SK-N-SH treated with all-trans-retinoic acid at 6 μM for 48 hours (cell line): ENCODE measurements around the gene MIDN.

Source experiments
- ATAC-seq: fragments of 200-7000 bp; cut with Tn5 transposase; 3 replicates; pipeline ENCODE4 v1.9.1; 2020; ENCODE audit warnings: mild to moderate bottlenecking, moderate library complexity
- ARNTL ChIP-seq: fragments of 450-650 bp; formaldehyde crosslinking; IDR thresholded peaks from 2 replicates; pipeline ENCODE4 v1.5.0; 2020; ENCODE audit warnings: low read depth, mild to moderate bottlenecking, moderate library complexity, borderline replicate concordance
- BACH2 ChIP-seq: fragments of 250-450 bp; sonication (Bioruptor Pico); IDR thresholded peaks from 2 replicates; pipeline ENCODE4 v1.9.0; 2021; ENCODE audit warnings: mild to moderate bottlenecking, borderline replicate concordance
- CSDC2 ChIP-seq: fragments of 250-450 bp; sonication (Bioruptor Pico); IDR thresholded peaks from 2 replicates; pipeline ENCODE4 v1.5.0; 2020; ENCODE audit warnings: mild to moderate bottlenecking, moderate library complexity
- CSRNP3 ChIP-seq: fragments of 250-450 bp; sonication (Bioruptor Pico); IDR thresholded peaks from 2 replicates; pipeline ENCODE4 v1.5.1; 2021; ENCODE audit warnings: mild to moderate bottlenecking, moderate library complexity
- ESRRG ChIP-seq: fragments of 250-450 bp; sonication (Bioruptor Pico); IDR thresholded peaks from 2 replicates; pipeline ENCODE4 v1.6.1; 2021; ENCODE audit warnings: mild to moderate bottlenecking
- GLIS3 ChIP-seq: fragments of 250-450 bp; sonication (Bioruptor Pico); IDR thresholded peaks from 2 replicates; pipeline ENCODE4 v1.5.0; 2020; ENCODE audit warnings: mild to moderate bottlenecking, moderate library complexity
- ISL1 ChIP-seq: fragments of 250-450 bp; sonication (Bioruptor Pico); IDR thresholded peaks from 2 replicates; pipeline ENCODE4 v2.1.2; 2022; ENCODE audit warnings: mild to moderate bottlenecking, moderate library complexity
- OSR1 ChIP-seq: fragments of 250-450 bp; sonication (Bioruptor Pico); IDR thresholded peaks from 2 replicates; pipeline ENCODE4 v1.8.0; 2022; ENCODE audit warnings: moderate library complexity, mild to moderate bottlenecking, inconsistent platforms
- PPARA ChIP-seq: fragments of 250-450 bp; sonication (Bioruptor Pico); IDR thresholded peaks from 2 replicates; pipeline ENCODE4 v1.5.0; 2020; ENCODE audit warnings: mild to moderate bottlenecking, borderline replicate concordance
- RARB ChIP-seq: fragments of 250-450 bp; sonication (Bioruptor Pico); IDR thresholded peaks from 2 replicates; pipeline ENCODE4 v1.8.0; 2021; ENCODE audit warnings: mild to moderate bottlenecking, moderate library complexity
- SNAI2 ChIP-seq: fragments of 250-450 bp; sonication (Bioruptor Pico); IDR thresholded peaks from 2 replicates; pipeline ENCODE4 v1.5.0; 2020; ENCODE audit warnings: mild to moderate bottlenecking, moderate library complexity
- TCF4 ChIP-seq: fragments of 250-450 bp; sonication (Bioruptor Pico); IDR thresholded peaks from 2 replicates; pipeline ENCODE4 v1.8.0; 2021; ENCODE audit warnings: mild to moderate bottlenecking, moderate library complexity, borderline replicate concordance
- TOX ChIP-seq: fragments of 250-450 bp; sonication (Bioruptor Pico); IDR thresholded peaks from 2 replicates; pipeline ENCODE4 v1.8.0; 2021; ENCODE audit warnings: mild to moderate bottlenecking, moderate library complexity, borderline replicate concordance
- ZC3H10 ChIP-seq: fragments of 250-450 bp; sonication (Bioruptor Pico); IDR thresholded peaks from 2 replicates; pipeline ENCODE4 v1.5.1; 2021; ENCODE audit warnings: mild to moderate bottlenecking, moderate library complexity
- ZFP3 ChIP-seq: fragments of 250-450 bp; sonication (Bioruptor Pico); IDR thresholded peaks from 2 replicates; pipeline ENCODE4 v1.5.0; 2020; ENCODE audit warnings: mild to moderate bottlenecking, moderate library complexity
- ZFP30 ChIP-seq: fragments of 450-650 bp; formaldehyde crosslinking; IDR thresholded peaks from 2 replicates; pipeline ENCODE4 v1.5.0; 2022; ENCODE audit warnings: mild to moderate bottlenecking, moderate library complexity
- ZNF565 ChIP-seq: fragments of 450-650 bp; formaldehyde crosslinking; conservative IDR thresholded peaks from 2 replicates; pipeline ENCODE4 v1.5.0; 2020; ENCODE audit warnings: low read depth, mild to moderate bottlenecking, moderate library complexity
- ZNF70 ChIP-seq: fragments of 450-650 bp; formaldehyde crosslinking; IDR thresholded peaks from 2 replicates; pipeline ENCODE4 v1.5.0; 2020; ENCODE audit warnings: mild to moderate bottlenecking, moderate library complexity
- ZNF8 ChIP-seq: fragments of 450-650 bp; formaldehyde crosslinking; IDR thresholded peaks from 2 replicates; pipeline ENCODE4 v1.5.0; 2020; ENCODE audit warnings: mild to moderate bottlenecking, moderate library complexity
- TF ChIP-seq, protein P1 (sequence below): fragments of 250-450 bp; sonication (Bioruptor Pico); IDR thresholded peaks from 2 replicates; pipeline ENCODE4 v1.5.0; 2020; ENCODE audit warnings: mild to moderate bottlenecking, moderate library complexity
- TF ChIP-seq, protein P2 (sequence below): fragments of 250-450 bp; sonication (Bioruptor Pico); IDR thresholded peaks from 2 replicates; pipeline ENCODE4 v1.8.0; 2020; ENCODE audit warnings: mild to moderate bottlenecking, moderate library complexity, borderline replicate concordance
- TF ChIP-seq, protein P3 (sequence below): fragments of 250-450 bp; sonication (Bioruptor Pico); IDR thresholded peaks from 2 replicates; pipeline ENCODE4 v1.5.1; 2020; ENCODE audit warnings: low read depth, mild to moderate bottlenecking, moderate library complexity

Gene MIDN

DNA sequence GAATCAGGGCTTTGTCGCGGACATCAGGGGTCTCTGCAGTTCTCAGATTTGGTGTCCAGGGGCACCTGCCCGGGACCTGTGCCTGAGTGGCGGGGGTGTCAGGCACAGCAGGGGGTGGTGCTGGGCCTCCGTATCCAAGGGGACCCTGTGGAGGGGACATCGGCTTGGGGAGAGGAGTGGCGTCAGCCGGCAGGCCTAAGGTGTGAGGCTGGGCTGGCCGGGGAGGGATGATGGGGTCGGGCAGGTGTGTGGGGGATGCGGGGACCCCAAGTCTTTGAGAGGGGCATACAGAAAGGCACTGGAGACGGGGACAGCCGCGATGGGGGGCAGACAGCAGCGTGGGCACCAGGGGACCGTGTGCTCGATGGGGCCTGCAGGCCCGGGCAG lies 39.8 kb downstream of the MIDN start:
- no peak for TF ChIP-seq RARB
- no peak; the same call in 2 of the 3 replicates for ATAC-seq

GRCh38 chr19:1288833-1289685 lies 40.7 kb downstream of the MIDN start:
- TF ChIP-seq ZNF8 (no peak), ZNF70 (CRISPR knock-in tag) (no peak), OSR1 (CRISPR knock-in tag) (no peak), TOX (CRISPR knock-in tag) (no peak), ZFP30 (CRISPR knock-in tag) (no peak), TCF4 (CRISPR knock-in tag) (no peak), SNAI2 (CRISPR knock-in tag) (no peak), GLIS3 (CRISPR knock-in tag) (no peak), ZNF565 (CRISPR knock-in tag) (no peak), RARB (no peak), BACH2 (no peak), ESRRG (CRISPR knock-in tag) (no peak), ARNTL (CRISPR knock-in tag) (no peak), PPARA (CRISPR knock-in tag) (no peak), ZC3H10 (CRISPR knock-in tag) (no peak), ISL1 (CRISPR knock-in tag) (no peak), ZFP3 (CRISPR knock-in tag) (no peak)
- TF ChIP-seq, protein P1, sequence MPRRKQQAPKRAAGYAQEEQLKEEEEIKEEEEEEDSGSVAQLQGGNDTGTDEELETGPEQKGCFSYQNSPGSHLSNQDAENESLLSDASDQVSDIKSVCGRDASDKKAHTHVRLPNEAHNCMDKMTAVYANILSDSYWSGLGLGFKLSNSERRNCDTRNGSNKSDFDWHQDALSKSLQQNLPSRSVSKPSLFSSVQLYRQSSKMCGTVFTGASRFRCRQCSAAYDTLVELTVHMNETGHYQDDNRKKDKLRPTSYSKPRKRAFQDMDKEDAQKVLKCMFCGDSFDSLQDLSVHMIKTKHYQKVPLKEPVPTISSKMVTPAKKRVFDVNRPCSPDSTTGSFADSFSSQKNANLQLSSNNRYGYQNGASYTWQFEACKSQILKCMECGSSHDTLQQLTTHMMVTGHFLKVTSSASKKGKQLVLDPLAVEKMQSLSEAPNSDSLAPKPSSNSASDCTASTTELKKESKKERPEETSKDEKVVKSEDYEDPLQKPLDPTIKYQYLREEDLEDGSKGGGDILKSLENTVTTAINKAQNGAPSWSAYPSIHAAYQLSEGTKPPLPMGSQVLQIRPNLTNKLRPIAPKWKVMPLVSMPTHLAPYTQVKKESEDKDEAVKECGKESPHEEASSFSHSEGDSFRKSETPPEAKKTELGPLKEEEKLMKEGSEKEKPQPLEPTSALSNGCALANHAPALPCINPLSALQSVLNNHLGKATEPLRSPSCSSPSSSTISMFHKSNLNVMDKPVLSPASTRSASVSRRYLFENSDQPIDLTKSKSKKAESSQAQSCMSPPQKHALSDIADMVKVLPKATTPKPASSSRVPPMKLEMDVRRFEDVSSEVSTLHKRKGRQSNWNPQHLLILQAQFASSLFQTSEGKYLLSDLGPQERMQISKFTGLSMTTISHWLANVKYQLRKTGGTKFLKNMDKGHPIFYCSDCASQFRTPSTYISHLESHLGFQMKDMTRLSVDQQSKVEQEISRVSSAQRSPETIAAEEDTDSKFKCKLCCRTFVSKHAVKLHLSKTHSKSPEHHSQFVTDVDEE (CRISPR knock-in tag), result no peak
- TF ChIP-seq, protein P2, sequence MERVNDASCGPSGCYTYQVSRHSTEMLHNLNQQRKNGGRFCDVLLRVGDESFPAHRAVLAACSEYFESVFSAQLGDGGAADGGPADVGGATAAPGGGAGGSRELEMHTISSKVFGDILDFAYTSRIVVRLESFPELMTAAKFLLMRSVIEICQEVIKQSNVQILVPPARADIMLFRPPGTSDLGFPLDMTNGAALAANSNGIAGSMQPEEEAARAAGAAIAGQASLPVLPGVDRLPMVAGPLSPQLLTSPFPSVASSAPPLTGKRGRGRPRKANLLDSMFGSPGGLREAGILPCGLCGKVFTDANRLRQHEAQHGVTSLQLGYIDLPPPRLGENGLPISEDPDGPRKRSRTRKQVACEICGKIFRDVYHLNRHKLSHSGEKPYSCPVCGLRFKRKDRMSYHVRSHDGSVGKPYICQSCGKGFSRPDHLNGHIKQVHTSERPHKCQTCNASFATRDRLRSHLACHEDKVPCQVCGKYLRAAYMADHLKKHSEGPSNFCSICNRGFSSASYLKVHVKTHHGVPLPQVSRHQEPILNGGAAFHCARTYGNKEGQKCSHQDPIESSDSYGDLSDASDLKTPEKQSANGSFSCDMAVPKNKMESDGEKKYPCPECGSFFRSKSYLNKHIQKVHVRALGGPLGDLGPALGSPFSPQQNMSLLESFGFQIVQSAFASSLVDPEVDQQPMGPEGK (CRISPR knock-in tag), result no peak
- TF ChIP-seq, protein P3, sequence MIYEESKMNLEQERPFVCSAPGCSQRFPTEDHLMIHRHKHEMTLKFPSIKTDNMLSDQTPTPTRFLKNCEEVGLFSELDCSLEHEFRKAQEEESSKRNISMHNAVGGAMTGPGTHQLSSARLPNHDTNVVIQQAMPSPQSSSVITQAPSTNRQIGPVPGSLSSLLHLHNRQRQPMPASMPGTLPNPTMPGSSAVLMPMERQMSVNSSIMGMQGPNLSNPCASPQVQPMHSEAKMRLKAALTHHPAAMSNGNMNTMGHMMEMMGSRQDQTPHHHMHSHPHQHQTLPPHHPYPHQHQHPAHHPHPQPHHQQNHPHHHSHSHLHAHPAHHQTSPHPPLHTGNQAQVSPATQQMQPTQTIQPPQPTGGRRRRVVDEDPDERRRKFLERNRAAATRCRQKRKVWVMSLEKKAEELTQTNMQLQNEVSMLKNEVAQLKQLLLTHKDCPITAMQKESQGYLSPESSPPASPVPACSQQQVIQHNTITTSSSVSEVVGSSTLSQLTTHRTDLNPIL (CRISPR knock-in tag), result no peak
- ATAC-seq, result no peak

- no peak for TF ChIP-seq PPARA (CRISPR knock-in tag)
- ATAC-seq, result no peak
Measured at GRCh38 chr19:1289686-1290025, 41.3 kb downstream of the MIDN start.

DNA sequence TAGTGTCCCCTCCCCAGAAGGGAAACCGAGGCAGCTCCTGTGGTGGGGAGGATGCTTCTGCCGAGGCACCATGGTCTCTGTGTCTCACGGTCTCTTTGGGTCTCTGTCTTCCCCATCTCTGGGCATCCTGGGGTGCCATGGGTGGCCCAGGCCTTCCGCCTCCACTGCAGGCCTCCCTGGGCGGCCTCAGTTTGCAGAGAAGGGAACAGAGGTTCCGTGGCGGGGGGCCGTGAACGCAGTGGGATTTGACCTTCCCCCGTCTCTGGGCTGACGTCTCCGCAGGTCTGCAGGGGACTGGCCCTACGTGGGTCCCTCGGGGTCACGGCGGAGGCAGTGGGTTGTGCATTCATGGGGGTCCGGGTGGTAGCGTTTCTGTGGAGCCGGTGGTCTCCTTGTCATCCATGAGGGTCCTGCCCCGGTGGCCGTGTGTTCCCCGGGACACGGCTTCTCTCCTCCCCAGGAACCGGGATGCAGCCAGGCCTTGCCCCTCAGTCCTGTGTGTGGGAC lies 41.9 kb downstream of the MIDN start:
- TF ChIP-seq GLIS3 (CRISPR knock-in tag) (no peak), ZC3H10 (CRISPR knock-in tag) (no peak), ZNF8 (no peak), CSRNP3 (CRISPR knock-in tag) (no peak), OSR1 (CRISPR knock-in tag) (no peak), SNAI2 (CRISPR knock-in tag) (no peak), CSDC2 (CRISPR knock-in tag) (no peak), TOX (CRISPR knock-in tag) (no peak), ISL1 (CRISPR knock-in tag) (no peak)
- TF ChIP-seq, protein P1 (CRISPR knock-in tag), result no peak
- no peak for ATAC-seq
